ENCODE measurements around the gene CCDC196.
A peak's percentile ranks its signal among the peaks of the same experiment; 100 is the strongest.

DNA sequence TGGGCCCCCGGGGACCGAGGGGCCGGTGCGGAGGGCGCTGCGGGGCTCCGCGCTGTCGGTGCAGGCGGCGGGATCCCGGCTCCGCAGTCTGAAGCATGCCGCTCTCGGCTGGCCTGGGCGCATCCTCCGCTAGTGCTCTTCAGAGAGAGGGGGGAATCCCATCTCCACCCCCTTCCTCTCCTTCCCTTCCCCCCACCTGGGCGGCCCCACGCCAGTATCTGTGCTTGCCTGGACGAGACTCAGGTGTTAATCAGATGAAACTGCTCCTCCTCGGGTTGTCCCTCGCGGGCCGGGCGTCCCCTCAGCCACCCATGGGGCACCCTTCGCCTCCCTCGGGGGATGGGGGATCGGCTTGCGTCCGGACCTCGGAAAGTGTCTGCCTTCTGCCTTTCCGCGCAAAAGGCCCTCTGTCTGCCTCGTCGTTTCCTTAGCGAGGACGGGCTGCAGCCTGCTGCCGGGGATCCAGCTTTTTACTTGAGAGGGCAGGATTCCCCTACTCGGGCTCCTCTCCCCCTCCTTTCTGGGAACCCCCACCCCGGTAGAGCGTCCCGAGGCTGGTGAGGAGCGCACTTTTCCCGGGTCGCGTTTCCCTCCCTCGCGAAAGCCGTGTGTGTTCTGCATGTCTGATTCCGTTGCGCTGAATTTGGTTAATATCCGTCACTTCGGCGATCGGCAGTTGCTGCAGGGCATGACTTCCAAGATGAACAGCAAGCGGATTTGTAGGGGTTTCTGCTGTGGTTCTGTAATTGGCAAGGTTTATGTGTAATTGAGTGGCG lies 22.9 kb downstream of the CCDC196 start:
- TF ChIP-seq, protein P1, sequence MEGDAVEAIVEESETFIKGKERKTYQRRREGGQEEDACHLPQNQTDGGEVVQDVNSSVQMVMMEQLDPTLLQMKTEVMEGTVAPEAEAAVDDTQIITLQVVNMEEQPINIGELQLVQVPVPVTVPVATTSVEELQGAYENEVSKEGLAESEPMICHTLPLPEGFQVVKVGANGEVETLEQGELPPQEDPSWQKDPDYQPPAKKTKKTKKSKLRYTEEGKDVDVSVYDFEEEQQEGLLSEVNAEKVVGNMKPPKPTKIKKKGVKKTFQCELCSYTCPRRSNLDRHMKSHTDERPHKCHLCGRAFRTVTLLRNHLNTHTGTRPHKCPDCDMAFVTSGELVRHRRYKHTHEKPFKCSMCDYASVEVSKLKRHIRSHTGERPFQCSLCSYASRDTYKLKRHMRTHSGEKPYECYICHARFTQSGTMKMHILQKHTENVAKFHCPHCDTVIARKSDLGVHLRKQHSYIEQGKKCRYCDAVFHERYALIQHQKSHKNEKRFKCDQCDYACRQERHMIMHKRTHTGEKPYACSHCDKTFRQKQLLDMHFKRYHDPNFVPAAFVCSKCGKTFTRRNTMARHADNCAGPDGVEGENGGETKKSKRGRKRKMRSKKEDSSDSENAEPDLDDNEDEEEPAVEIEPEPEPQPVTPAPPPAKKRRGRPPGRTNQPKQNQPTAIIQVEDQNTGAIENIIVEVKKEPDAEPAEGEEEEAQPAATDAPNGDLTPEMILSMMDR (IDR thresholded peaks at IDR 0.05), result no peak
- TF ChIP-seq POLR2A (IDR thresholded peaks at IDR 0.05), result peak in 1 of 3 donors; percentile 19

Measured in body of pancreas (tissue), 4 donors.